ENCODE data around the gene HLA-DQB2. TPM values are rescaled to one million over a fixed set of nuclear protein-coding genes. Genes with fewer than 3 reads are reported as not detected.

The HLA-DQB2 gene
- total RNA-seq, 2 experiments from 2014 or later: 5.1 TPM; not detected in 1

- no peak for TF ChIP-seq EZH2phosphoT487 (IDR thresholded peaks at IDR 0.05; ENCODE audit: borderline replicate concordance, low read depth, low read length)
- TF ChIP-seq, protein P1, sequence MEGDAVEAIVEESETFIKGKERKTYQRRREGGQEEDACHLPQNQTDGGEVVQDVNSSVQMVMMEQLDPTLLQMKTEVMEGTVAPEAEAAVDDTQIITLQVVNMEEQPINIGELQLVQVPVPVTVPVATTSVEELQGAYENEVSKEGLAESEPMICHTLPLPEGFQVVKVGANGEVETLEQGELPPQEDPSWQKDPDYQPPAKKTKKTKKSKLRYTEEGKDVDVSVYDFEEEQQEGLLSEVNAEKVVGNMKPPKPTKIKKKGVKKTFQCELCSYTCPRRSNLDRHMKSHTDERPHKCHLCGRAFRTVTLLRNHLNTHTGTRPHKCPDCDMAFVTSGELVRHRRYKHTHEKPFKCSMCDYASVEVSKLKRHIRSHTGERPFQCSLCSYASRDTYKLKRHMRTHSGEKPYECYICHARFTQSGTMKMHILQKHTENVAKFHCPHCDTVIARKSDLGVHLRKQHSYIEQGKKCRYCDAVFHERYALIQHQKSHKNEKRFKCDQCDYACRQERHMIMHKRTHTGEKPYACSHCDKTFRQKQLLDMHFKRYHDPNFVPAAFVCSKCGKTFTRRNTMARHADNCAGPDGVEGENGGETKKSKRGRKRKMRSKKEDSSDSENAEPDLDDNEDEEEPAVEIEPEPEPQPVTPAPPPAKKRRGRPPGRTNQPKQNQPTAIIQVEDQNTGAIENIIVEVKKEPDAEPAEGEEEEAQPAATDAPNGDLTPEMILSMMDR (conservative IDR thresholded peaks at IDR 0.05; ENCODE audit: low read length): no peak
- Histone ChIP-seq H3K9me2 (ENCODE audit: insufficient read depth, low read length) (no peaks in the 10 kb centered on the region), H3K4me3 (ENCODE audit: low read depth, low read length, poor library complexity, severe bottlenecking) (no peak overlapping the region), H3K27ac (ENCODE audit: low read depth, low read length, poor library complexity, severe bottlenecking) (no peak overlapping the region), H4K20me1 (ENCODE audit: insufficient read depth, low read length) (no peaks in the 10 kb centered on the region), H3K4me1 (ENCODE audit: insufficient read depth, low read length, poor library complexity, severe bottlenecking) (no peaks in the 10 kb centered on the region), H3K4me2 (ENCODE audit: low read length) (no peak overlapping the region), H2AFZ (ENCODE audit: low read length) (no peak overlapping the region), H3K79me2 (ENCODE audit: insufficient read depth, low read depth, low read length) (no peaks in the 10 kb centered on the region), H3K9me3 (ENCODE audit: low read length) (no peaks in the 10 kb centered on the region), H3K36me3 (ENCODE audit: insufficient read depth, low read length) (no peaks in the 10 kb centered on the region)
- ChIA-PET CTCF (ENCODE audit: unreplicated experiment) (no interaction called here), POLR2A (interaction anchor here (0.6 kb wide), 1 partner anchor 50 kb away, joined by 3 read pairs; no protein-coding TSS in a partner anchor)
- intact Hi-C loops (cut with micrococcal nuclease; ENCODE audit: unreplicated experiment): no loop called here
- BruUV-seq (replicated peaks): no TSS peak
- no peak for DNase-seq (ENCODE audit: low spot score)
Measured at GRCh38 chr6:32764048-32764447, 716 bp upstream of the HLA-DQB2 start.

DNA sequence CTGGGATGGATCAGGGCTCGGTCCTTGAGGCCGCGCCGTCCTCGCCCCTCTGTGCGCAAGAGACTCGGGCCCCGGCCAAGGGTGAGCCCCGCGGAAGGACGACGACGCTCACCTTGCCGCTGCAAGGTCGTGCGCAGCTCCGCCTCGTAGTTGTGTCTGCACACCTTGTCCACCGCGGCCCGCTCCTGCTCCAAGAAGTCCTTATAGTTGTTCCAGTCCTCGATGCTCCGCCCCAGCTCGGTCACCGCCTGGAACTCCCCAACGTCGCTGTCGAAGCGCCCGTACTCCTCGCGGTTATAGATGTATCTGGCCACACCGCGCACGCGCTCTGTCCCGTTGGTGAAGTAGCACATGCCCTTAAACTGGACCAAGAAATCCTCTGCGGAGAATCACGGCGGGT lies 1.8 kb downstream of the HLA-DQB2 start:
- intact Hi-C loops (cut with micrococcal nuclease; ENCODE audit: unreplicated experiment): no loop called here
- ChIA-PET POLR2A (no interaction called here), CTCF (ENCODE audit: unreplicated experiment) (interaction anchor here (0.5 kb wide), 1 partner anchor 97 kb away, joined by 3 read pairs; no protein-coding TSS in a partner anchor)

GRCh38 chr6:32761072-32761471 lies 2.3 kb downstream of the HLA-DQB2 start:
- Histone ChIP-seq H2AFZ (ENCODE audit: low read length) (no peak overlapping the region), H3K9me2 (ENCODE audit: insufficient read depth, low read length) (no peaks in the 10 kb centered on the region), H3K4me3 (ENCODE audit: low read depth, low read length, poor library complexity, severe bottlenecking) (no peak overlapping the region), H3K4me1 (ENCODE audit: insufficient read depth, low read length, poor library complexity, severe bottlenecking) (no peaks in the 10 kb centered on the region), H3K9me3 (ENCODE audit: low read length) (no peaks in the 10 kb centered on the region), H4K20me1 (ENCODE audit: insufficient read depth, low read length) (no peaks in the 10 kb centered on the region), H3K79me2 (ENCODE audit: insufficient read depth, low read depth, low read length) (no peaks in the 10 kb centered on the region), H3K4me2 (ENCODE audit: low read length) (no peak overlapping the region), H3K27ac (ENCODE audit: low read depth, low read length, poor library complexity, severe bottlenecking) (no peak overlapping the region), H3K36me3 (ENCODE audit: insufficient read depth, low read length) (no peaks in the 10 kb centered on the region)
- BruUV-seq (replicated peaks): no TSS peak
- TF ChIP-seq, protein P1 (conservative IDR thresholded peaks at IDR 0.05; ENCODE audit: low read length): no peak
- no peak for TF ChIP-seq EZH2phosphoT487 (IDR thresholded peaks at IDR 0.05; ENCODE audit: borderline replicate concordance, low read depth, low read length)
- ChIA-PET POLR2A (no interaction called here), CTCF (ENCODE audit: unreplicated experiment) (no interaction called here)
- DNase-seq (ENCODE audit: low spot score): no peak
- intact Hi-C loops (cut with micrococcal nuclease; ENCODE audit: unreplicated experiment): no loop called here

More for the DNA sequence above, 1.8 kb downstream of the HLA-DQB2 start:
- H4K20me1 ChIP-seq (ENCODE audit: insufficient read depth, low read length): no peaks in the 10 kb centered on the region
- no peaks in the 10 kb centered on the region for H3K79me2 ChIP-seq (ENCODE audit: insufficient read depth, low read depth, low read length)
- no peak overlapping the region for H3K4me2 ChIP-seq (ENCODE audit: low read length)
- no peak overlapping the region for H3K4me3 ChIP-seq (ENCODE audit: low read depth, low read length, poor library complexity, severe bottlenecking)
- no peaks in the 10 kb centered on the region for H3K9me3 ChIP-seq (ENCODE audit: low read length)
- no TSS peak for BruUV-seq (replicated peaks)
- no peaks in the 10 kb centered on the region for H3K36me3 ChIP-seq (ENCODE audit: insufficient read depth, low read length)
- no peak overlapping the region for H3K27ac ChIP-seq (ENCODE audit: low read depth, low read length, poor library complexity, severe bottlenecking)
- DNase-seq (ENCODE audit: low spot score): no peak
- no peaks in the 10 kb centered on the region for H3K9me2 ChIP-seq (ENCODE audit: insufficient read depth, low read length)
- TF ChIP-seq, protein P1 (conservative IDR thresholded peaks at IDR 0.05; ENCODE audit: low read length): no peak
- no peak for TF ChIP-seq EZH2phosphoT487 (IDR thresholded peaks at IDR 0.05; ENCODE audit: borderline replicate concordance, low read depth, low read length)
- no peaks in the 10 kb centered on the region for H3K4me1 ChIP-seq (ENCODE audit: insufficient read depth, low read length, poor library complexity, severe bottlenecking)
- no peak overlapping the region for H2AFZ ChIP-seq (ENCODE audit: low read length)
